Measurements from ENCODE around the gene CADM1.

The CADM1 gene

DNA sequence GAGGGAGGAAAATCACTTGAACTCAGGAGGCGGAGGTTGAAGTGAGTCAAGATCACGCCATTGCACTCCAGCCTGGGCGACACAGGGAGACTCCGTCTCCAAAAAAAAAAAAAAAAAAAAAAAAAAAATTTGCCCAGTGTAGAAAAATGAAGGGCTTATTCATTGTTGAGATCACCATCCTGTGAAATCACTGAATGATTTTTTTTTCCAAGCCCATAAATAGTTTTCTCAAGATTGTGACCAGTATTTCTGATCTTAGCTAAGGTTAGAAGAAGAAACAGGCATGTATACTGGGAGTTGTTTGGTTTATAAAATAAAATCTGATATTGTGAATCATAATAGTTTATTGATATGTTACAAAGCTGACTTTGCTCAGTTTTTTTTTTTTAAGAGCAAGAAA is 269.4 kb downstream of the CADM1 start:
- DNase-seq = no peak

DNA sequence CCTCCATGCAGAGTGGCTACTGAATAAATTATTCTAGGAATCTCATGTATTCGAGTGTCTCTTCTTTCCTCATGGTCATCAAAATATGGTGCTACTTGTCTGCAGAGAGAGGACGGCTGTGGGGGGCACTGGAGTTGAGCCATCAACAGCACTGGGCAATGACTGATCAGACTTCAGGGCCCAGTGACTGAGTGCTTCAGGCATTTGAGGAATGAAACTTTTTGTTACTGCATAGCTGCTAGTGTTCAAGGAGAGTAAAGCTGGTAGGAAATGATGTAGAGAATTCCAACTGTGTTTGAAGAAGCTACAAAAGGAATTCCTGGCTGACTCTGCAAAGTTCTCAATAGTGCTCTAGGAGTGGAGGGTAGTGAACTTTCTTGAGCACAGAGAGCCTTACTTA is 277.7 kb downstream of the CADM1 start:
- no peak for DNase-seq

DNA sequence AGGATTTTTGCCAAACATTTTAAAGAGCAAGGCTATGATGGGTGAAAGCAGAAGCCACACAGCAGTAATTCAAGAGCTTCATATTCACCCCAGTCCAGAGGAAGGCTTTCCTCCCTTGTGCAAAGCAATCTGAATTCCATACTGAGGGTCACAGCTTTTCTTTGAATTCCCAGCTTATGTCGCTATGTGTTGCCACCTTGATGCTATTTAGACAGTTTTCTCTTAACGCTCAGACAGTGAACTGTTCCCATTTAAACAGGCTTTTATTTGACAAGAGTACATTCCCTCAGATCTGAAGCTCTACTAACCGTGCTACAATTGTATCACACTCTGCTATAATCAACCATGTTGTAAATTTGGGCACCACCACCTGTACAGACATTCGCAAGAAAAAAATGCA is 279.7 kb downstream of the CADM1 start:
- no peak for DNase-seq

DNA sequence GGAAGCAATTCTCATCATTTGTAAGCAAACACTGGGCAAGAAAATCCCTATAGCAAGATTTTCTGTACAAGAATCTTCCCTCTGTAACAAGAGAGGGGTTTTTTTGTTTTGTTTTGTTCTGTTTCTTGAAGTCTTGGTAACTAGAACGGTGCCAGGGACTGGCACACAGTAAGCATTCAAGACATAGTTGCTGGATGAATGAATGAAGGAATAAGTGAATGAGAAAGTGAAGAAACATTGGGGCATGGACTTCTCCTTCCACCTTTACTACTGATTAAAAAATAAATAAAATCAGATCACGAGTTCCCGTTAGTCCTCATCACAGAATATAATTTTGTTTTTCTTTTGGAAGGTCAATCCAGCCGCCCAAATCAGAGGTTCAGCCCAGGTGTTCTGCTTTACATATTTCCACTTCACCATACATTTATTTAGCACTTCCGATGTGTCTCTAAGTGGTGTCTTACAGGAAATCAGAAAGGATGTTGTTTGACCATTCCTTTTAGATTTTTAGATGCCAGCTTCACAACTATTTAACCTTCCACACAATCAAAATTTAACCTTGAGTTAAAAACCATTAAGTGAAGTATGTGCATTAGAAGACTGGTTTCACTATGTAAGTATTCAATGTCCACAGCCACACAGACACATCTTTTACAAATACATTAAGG is 281.2 kb downstream of the CADM1 start:
- DNase-seq = no peak

DNA sequence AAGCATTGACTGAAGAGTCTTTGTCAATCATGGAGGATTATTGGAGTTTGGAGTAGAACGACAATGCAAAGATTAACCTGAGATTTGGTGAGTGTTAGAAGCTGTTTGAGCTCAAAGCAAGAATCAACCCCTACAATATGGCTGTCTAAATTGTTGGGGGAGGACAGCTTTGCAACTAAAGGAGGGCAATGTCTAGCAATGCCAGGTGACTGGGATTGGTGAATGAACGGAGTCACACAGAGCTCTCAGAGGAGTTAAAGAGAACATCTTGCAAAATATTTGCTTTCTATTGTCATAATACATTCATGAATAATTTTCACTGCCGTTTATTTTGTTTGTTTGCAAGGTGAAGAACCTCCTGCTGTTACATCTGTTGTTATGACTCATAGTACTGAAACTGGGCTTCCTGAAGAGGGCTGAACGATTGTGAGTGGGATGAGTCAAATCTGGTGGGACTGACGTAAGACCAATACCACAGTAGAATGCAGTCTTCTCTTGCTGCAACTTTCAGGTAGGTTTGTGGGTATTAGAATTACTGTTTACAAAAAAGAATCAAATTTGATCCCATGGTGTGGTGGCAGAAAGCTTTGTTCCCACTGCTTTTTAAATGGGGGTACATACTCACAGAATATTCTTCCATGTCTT is 281.9 kb downstream of the CADM1 start:
- peak; percentile 7 for DNase-seq

DNA sequence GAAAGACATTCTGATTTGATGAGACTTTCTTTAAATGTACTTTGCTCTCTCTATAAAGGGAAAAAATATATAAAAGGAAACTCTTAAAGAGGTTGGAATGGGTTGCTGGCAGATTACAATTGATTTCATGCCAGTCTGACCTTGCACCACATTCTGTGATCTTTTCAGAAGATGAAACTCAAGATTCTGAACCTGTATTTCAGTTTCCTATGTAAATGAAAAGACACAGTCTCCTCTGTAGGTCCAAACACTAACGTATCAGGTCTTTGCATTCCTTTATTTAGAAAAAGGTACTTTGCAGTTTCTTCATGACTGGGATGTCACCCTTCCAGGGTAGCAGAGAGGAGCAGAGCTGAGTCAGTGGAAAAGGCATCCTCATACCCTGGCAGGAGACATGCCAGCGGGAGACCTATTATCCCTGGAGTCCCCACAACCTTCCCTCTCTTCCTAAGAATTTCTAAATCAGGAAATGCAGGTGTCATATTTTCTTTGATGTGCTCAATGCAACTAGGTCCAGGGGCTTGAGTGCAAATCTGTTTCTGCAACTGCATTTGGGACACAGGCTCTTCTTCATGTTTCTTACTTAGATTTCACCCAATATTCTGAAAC is 282.6 kb downstream of the CADM1 start:
- no peak for DNase-seq

DNA sequence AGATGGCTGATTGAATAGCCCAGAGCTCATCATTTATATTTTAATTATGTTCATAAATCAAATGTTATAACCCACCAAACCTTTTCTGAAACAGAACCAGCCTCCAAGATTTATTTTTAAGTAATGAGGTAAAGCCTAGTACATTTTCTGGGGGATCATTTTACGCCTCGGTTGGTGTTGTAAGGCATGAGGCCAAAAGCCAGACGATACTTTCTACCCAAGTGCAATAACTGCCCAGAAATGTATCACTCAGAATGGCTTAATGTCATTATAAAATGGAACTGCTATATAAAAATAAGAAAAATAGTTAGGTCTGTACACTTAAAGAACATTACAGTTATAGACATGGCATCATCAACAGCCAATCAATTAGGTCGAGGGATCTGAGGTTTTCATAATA is 283.3 kb downstream of the CADM1 start:
- DNase-seq = no peak

DNA sequence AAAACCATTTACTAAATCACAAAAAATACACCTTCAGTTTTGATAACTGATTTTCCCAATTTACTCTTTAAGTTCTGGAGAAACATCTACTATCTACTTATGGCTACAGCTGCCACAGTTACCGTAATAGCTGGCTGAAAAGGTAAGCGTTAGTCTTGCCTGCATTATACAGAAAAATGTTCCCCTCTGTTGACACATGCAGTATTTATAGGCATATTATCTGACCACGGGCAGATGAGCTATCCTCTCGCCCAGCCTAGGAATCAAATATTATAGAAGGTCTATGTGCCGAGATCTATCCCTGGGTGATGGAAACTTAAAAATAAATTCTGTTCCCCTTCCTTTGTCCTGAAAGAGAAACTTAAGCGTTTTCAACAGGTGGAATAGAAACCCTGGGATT is 283.8 kb downstream of the CADM1 start:
- no peak for DNase-seq

DNA sequence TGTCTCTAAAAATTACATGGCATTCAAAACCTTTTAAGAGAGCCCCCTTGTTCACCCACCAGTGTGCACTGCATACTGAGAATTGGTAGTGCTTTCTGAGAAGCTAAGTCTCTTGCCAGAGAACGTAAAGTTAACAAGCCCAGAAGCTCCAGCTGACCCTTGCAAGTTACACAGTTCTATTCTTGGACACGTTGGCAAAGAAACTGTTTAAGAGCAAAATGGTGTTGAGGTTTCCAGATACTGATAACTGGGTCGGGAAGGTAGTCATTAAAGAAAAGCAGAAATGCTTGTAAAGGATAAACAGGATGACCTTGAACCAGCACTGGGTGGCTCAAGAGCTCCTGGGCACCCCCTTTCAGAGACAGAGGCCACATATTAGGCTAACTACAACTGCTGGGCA is 284.8 kb downstream of the CADM1 start:
- no peak for DNase-seq

DNA sequence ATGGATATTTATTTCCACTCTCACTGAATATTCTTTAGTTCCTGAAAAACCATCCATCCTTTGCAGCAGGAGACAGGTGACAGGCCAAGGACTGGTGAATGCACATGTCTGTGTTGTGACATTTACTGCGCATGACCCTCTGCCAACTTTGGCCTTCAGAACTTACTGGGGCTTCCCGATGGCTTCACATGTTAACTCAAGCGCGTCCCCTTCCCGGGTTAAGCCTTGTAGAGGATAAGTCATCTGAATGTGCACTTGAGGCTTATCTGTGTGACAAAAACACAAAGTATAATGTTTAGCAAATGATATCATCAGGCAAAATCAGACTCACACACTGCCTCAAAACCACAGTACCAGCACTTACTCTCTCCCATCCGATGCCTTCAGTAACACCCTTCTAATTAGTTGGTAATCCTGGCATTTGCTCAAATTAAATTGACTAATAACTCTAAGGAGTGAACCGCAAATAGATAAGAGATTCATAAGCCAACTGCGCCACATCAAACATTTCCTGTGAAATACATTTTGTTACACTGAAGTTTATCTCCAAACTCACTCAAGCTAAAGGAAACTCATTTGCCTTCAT is 286.4 kb downstream of the CADM1 start:
- no peak for DNase-seq

DNA sequence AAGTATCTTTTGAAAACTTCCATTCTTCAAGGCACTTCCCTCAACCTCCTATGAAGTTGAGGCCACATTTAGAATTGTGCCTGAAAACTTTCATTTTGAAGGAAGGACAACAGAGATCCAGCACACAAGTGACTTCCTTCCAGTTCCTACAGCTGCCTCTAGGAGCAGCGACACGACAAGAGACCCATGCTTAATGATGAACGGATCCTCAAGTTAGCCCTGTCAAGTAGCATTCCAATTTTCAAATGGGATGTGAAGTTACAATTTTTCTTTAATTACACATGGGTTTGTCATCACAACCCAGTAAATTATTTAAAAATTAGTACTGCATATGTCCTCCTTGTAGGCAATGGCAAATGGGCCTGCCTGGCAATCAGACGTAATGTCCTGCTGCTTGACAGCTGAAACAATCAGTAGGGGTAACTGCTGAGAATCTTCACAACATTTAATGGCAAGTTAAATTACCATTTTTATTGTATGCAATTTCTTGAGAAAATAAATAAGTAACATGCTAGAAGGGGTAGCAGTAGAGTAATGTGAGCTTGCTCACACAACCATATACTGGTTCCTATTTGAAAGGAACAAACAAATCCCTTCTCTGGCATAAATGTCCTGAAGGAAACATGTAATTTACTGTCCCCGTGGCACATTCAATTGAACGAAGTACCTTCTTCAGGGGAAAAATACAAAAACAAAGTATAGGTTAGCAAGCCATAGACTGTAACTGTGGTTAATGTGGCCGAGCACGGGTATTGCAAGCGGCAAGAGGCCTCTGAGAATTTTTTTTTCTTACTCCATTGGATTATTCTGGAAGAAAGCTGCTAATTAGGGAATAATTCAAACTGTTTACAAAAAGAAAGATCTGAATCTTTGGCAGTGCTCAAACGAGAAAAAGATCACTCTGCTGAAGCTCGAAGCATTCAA is 288.3 kb downstream of the CADM1 start:
- DNase-seq = no peak

DNA sequence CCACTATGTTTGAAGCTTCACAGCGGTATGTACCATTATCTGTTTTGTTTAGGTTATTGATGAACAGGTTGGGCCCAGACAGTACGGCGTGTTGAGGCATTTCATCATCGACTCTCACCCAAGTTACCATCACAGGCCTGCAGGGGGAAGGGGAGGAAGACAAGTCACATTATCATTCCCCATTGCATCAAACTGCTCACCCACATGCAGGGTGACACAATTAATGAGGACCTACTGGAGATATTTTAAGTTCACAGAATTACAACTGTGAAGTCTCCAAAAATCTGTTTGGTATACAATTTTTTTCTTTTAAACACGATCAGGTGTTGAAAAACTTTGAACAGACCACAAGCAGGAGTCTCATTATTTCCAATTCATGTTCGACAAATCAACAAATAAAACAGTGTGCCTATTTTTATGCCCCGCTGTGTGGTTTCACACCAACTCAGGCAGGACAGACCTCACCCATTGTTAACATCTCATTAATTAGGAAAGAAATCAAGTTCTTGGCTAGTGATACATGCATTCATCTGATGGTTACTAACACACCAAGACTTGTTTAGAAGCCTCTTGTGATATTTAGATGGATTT is 289.5 kb downstream of the CADM1 start:
- no peak for DNase-seq

DNA sequence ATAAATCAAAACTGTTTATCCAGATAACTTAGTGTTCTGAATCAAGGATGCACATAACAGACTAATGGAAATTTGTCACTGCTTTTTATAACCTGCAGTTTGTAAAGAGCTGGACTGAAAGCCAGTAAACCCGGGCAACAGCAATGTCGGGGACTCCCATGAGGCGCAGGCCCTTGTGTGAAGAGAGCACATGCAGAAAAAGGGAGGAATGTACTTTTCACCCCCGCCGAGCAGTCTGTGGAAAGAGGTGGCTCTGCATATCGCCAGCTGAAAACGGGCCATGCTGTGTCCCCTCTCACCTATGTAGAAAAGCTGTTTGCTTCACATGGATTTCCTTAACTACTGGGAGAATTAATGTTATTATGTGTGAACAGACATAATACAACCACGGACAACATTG is 291.2 kb downstream of the CADM1 start:
- no peak for DNase-seq

DNA sequence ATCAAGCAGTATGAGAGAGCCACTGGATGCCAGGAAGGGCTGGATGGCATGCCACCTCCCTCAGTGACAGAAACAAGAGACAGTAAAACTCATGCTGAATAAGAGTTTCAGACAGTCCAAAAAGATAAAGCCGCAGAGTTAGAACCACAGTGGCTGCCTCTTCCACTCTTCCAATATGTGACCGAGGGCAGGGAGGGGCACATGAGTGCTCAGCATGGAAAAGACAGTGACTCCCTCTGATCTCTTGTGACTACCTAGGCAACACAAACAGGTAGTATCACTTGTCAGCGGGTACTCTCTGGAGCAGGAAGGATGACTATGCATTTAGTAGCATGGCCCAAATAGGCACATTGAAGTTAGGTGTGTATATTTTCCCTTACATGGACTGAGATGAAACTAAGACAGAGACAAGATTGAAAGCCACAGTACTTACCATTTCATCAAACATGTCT is 295.4 kb downstream of the CADM1 start:
- DNase-seq = no peak

DNA sequence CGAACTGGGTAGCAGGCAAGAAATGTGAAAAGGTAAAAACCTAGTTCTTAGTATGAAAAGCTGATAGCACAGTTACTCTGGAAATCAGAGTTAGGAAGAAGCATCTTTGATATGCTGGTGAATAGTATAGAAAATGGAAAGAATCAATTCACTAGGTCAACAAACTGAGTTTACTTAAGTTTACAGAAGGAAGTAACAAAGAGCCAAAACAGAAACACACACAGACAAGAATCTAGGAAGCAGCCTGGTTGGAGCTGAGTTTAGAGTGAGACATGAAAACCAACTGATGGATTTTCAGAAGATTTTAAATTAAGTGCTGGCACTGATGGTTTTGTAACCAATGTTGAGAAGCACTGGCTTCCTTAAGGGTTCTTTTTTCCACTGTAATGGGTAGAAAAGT is 296.3 kb downstream of the CADM1 start:
- DNase-seq = no peak

DNA sequence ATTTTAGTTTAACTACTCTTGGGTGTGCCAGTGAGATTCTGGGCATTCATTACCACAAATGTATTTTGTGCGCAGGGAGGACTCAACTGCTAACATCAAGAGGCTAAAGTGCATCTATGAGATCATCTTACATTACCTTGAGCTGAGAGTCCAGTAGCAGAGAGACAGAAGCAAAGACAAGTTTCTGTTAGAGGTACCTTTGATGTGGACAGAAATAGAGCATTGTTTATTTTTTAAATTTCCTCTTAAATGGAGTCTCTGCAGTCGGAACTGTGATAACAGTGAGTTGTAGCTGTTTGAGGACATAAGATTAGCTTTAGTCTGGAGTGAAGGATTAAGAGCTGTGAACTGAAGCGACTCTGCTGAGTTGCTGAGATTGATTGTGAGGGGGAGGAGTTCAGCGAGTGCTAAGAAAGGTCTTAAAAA is 297.0 kb downstream of the CADM1 start:
- DNase-seq = no peak

DNA sequence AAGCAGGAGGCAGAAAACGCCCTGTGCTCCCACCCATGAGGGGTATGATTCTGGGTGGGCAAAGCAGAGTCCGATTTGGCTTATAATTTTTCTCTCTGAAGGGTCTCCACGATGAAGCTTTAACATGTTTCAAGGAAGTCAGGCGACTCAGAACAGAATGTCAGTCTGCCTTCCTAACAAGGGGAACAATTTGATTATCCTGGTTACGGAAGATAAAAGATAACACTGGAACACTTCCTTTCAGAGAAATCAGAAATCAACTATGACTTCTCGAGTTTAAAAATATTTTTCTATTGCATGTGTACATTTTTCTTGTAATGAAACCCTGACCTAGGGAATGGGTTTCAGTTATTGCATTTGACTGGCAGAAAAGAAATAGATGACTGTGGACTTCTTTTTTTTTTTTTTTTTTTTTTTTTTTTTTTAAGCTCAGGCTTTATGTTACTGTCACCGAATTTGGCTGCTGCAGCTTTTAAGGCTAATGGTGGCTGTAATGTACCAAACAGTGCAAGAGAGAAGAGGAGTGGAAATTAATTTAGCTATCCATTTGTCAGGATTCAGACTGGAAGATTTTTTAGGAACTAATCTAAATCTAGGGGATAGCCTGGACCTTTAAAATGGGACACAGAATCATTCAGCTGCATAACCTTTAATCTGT is 297.7 kb downstream of the CADM1 start:
- no peak for DNase-seq

DNA sequence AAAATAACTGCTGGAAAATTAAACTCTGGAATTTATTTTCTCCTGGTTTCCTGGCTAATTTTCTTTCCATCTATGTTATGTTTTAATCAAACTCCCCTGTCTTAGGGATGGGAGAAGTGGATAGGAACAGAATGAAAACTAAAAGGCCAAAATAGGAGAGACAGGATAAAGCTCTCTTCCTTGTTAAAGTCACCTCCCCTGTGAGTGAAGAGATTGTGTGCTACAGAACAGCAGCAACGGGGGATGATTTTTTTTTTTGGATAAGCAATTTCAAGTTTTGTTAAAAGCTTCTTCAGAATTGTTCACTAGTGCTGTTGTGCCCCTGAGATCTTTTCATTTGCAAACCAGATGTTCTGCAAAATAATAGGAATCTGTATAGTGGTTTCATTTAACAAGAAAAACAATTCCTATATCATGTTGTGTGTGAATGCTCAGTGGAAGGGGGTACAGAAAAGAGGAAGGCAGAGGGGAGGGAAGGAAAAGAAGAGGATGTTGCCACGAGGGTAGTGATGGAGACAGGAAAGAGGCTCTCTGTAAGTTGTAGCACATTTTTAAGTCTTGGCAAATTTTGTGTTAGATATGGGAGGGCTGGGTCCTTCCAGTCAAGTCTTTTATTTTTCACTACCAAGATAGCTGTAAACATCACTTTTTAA is 301.2 kb downstream of the CADM1 start:
- DNase-seq = no peak

DNA sequence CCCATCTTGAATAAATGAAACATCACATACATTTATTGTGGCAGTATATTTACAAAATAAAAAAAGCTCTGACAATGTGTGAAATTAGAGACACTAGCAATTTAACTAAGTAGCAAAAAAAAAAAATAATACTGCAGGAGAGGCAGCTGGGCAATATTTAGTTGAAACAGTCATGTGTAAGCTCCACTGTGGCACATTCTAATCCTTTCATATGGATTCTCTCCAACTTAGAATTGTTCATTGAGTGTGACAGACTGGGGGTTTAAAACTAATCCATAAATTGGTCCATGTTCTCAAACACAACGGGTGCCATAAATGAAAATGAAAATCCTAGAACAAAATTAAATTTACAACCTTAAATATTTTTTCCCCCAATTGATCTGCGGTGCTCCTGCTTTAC is 302.1 kb downstream of the CADM1 start:
- no peak for DNase-seq

DNA sequence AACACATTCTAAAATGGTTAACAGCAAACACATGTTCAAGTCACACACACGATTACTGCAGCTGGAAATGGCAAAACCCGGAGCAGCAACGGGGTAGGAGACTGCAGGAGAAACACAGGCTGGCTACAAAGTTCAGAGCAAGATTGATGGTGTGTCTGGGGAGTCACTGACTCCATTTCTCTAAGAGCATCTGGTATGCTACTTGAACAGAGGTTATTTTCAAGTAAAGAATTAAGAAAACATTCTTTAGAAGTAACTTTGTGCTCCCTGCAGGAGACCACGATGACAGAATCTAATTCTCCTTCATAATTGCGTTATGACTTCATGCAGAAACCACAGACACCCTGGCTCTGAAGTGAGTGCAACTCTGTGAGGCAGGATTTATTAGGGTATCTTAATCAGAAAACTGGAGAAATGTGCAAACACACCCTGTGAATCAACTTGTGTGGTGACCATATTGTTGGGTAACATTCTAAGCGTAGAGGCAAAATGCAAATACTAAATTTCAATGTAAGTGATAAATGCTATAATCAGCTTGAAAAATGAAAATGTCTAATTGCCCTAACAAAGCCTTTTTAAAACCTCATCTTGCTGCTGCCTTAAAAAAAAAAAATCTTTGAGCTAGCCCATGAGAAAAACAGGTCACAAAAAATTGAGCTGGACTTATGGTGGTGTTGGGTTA is 303.0 kb downstream of the CADM1 start:
- DNase-seq = no peak

Measured in stimulated activated CD4-positive, alpha-beta T cell treated with anti-CD3 and anti-CD28 coated beads, Interleukin-4, amount 100 ng/mL, for 24 hours (primary cell).